Lower leg skin (tissue), 4 donors: Measurements from ENCODE around the gene ROR1. TPM values are rescaled to one million over a fixed set of nuclear protein-coding genes. Genes with fewer than 3 reads are reported as not detected.

Source experiments
- DNase-seq, 2 donors: peaks; one replicate each; pipeline ENCODE4 v3.0.0-alpha.2; 2019; ENCODE audit warnings: low spot score in 2 of 2
- H3K4me3 ChIP-seq: fragments of 200-600 bp; sonication (generic); 2 replicates; pipeline ENCODE4 v1.5.1; 2017; ENCODE audit warnings: mild to moderate bottlenecking, low read depth; ENCODE audit not compliant: poor library complexity, severe bottlenecking
- CTCF ChIP-seq, 3 donors: fragments of 450-650 bp; IDR thresholded peaks; one replicate each; pipeline ENCODE4 v1.5.1; 2016; ENCODE audit warnings: antibody characterized with exemption in 3 of 3, mild to moderate bottlenecking in 3 of 3, moderate library complexity in 2 of 3
- POLR2A ChIP-seq, 2 donors: fragments of 450-650 bp; IDR thresholded peaks; one replicate each; pipeline ENCODE4 v1.6.1; 2016 to 2017; ENCODE audit warnings: antibody characterized with exemption in 2 of 2, mild to moderate bottlenecking in 1 of 2, moderate library complexity in 1 of 2
- WGBS, 2 donors: methylation state at CpG; one replicate each; pipeline ENCODE4 v1.1.5; 2018; 5-methylcytosine and 5-hydroxymethylcytosine counted together
- intact Hi-C: fragments of 100-400 bp; cut with DNase I; formaldehyde crosslinking; loops from one replicate; pipeline ENCODE4 v1.15.0; 2023; ENCODE audit warnings: low total_unique reads
- total RNA-seq, 4 donors: library from RNA; depleted of rRNA; stranded (reverse); fragments of >200 nt; gene quantifications; one replicate each; pipeline ENCODE4 v1.1.0, GENCODE V29; 2016

Gene ROR1
- total RNA-seq, 4 donors from 2014 or later = 12.9 to 28.6 (median 22.5) TPM

GRCh38 chr1:63913533-63913932 lies 139.7 kb downstream of the ROR1 start:
- 76 to 88% methylated on average over 10 of the region's 10 CpGs for WGBS, 2 donors
- intact Hi-C loops = no loop called here
- no peak overlapping the region for H3K4me3 ChIP-seq
- TF ChIP-seq CTCF (IDR thresholded peaks at IDR 0.05) = no peak
- no peak for TF ChIP-seq POLR2A (IDR thresholded peaks at IDR 0.05)
- no peak for DNase-seq

- TF ChIP-seq CTCF (IDR thresholded peaks at IDR 0.05) (no peak), POLR2A (IDR thresholded peaks at IDR 0.05) (no peak)
- 65 to 72% methylated on average over 5 of the region's 5 CpGs for WGBS, 2 donors
- DNase-seq = no peak
- intact Hi-C loops = no loop called here
- no peak overlapping the region for H3K4me3 ChIP-seq
Measured at GRCh38 chr1:63914241-63914640, 140.4 kb downstream of the ROR1 start.

GRCh38 chr1:63914706-63915105 lies 140.9 kb downstream of the ROR1 start:
- DNase-seq = no peak
- 97 to 100% methylated on average over 1 of the region's 1 CpG for WGBS, 2 donors
- no peak for TF ChIP-seq CTCF (IDR thresholded peaks at IDR 0.05)
- no peak for TF ChIP-seq POLR2A (IDR thresholded peaks at IDR 0.05)
- intact Hi-C loops = no loop called here
- H3K4me3 ChIP-seq = no peak overlapping the region

GRCh38 chr1:63915121-63915520 lies 141.3 kb downstream of the ROR1 start:
- TF ChIP-seq CTCF (IDR thresholded peaks at IDR 0.05) = no peak
- no peak for TF ChIP-seq POLR2A (IDR thresholded peaks at IDR 0.05)
- intact Hi-C loops = no loop called here
- DNase-seq = no peak
- H3K4me3 ChIP-seq = no peak overlapping the region
- 73 to 92% methylated on average over 1 of the region's 1 CpG for WGBS, 2 donors

- WGBS, 2 donors = 81 to 88% methylated on average over 2 of the region's 2 CpGs
- no peak for DNase-seq
- TF ChIP-seq POLR2A (IDR thresholded peaks at IDR 0.05) (no peak), CTCF (IDR thresholded peaks at IDR 0.05) (no peak)
- H3K4me3 ChIP-seq = no peak overlapping the region
- intact Hi-C loops = no loop called here
Measured at GRCh38 chr1:63916485-63917360, 142.9 kb downstream of the ROR1 start.
